T-cell (primary cell): ENCODE measurements around the gene TMEM247. TPM values are rescaled to one million over a fixed set of nuclear protein-coding genes. Genes with fewer than 3 reads are reported as not detected.

Experiments
- ATAC-seq, 4 experiments: fragments of 200-7000 bp in 3 of 4; fragments of 150-1000 bp in 1 of 4; cut with Tn5 transposase; replicated peaks in 1 of 4; 1 replicate in 3 of 4; 2 replicates in 1 of 4; pipeline ENCODE4 v1.10.0; 2021; ENCODE audit warnings: moderate library complexity in 3 of 4, mild to moderate bottlenecking in 2 of 4, moderate number of reproducible peaks in 1 of 4
- CTCF ChIA-PET, 2 donors: fragments of 300-600 bp; sonication (Branson Sonifier 250); formaldehyde crosslinking; loops; one replicate each; lab custom pipeline; 2022; ENCODE audit warnings: antibody characterized with exemption in 2 of 2; lab: Charles Lee
- POLR2A ChIA-PET, 2 donors: fragments of 300-600 bp; sonication (Branson Sonifier 250); formaldehyde crosslinking; loops; one replicate each; lab custom pipeline; 2022; ENCODE audit warnings: antibody characterized with exemption in 2 of 2; lab: Charles Lee
- DNase-seq, 35 experiments: peaks; one replicate each; pipeline versions ENCODE4 v3.0.0 to v3.0.0-alpha.2; 2013 to 2023
- H3K27ac ChIP-seq: one replicate; pipeline ENCODE4 v1.5.1; 2013; ENCODE audit warnings: low read length
- H3K27me3 ChIP-seq, 2 experiments: replicated peaks in 1 of 2; 1 replicate in 1 of 2; 2 replicates in 1 of 2; pipeline versions ENCODE4 v1.6.1 to v1.7.0; 2013; ENCODE audit warnings: low read length in 1 of 2, mixed read lengths in 1 of 2; ENCODE audit not compliant: control insufficient read depth in 2 of 2, insufficient read depth in 2 of 2; ENCODE audit errors: extremely low read depth in 1 of 2
- H3K36me3 ChIP-seq, 2 donors: 1 replicate in 1 of 2; 2 replicates in 1 of 2; pipeline versions ENCODE4 v1.6.1 to v1.7.0; 2013; ENCODE audit warnings: low read length in 1 of 2; ENCODE audit not compliant: control insufficient read depth in 2 of 2, insufficient read depth in 1 of 2; ENCODE audit errors: extremely low read depth in 1 of 2
- H3K4me1 ChIP-seq, 2 experiments: 1 replicate in 1 of 2; 2 replicates in 1 of 2; pipeline versions ENCODE4 v1.6.1 to v1.7.0; 2013; ENCODE audit warnings: low read length in 2 of 2, mixed read lengths in 1 of 2; ENCODE audit not compliant: insufficient read depth in 2 of 2, control insufficient read depth in 1 of 2; ENCODE audit errors: extremely low read depth in 1 of 2
- H3K4me3 ChIP-seq, 2 donors: 1 replicate in 1 of 2; 2 replicates in 1 of 2; pipeline versions ENCODE4 v1.5.1 to v1.7.0; 2013; ENCODE audit warnings: mild to moderate bottlenecking in 2 of 2, low read length in 1 of 2, moderate library complexity in 1 of 2; ENCODE audit not compliant: control insufficient read depth in 1 of 2; ENCODE audit errors: extremely low read depth in 1 of 2
- H3K9me3 ChIP-seq: 2 replicates; pipeline ENCODE4 v1.7.0; 2013
- H3K27ac Mint-ChIP-seq, 2 donors: one replicate each; pipeline ENCODE4 v1.8.0; 2020 to 2021; ENCODE audit warnings: mild to moderate bottlenecking in 2 of 2, mixed read lengths in 2 of 2
- H3K27me3 Mint-ChIP-seq, 2 donors: one replicate each; pipeline ENCODE4 v1.8.0; 2021 to 2022; ENCODE audit warnings: mixed read lengths in 2 of 2
- H3K36me3 Mint-ChIP-seq: one replicate; pipeline ENCODE4 v1.8.0; 2021; ENCODE audit warnings: mixed read lengths
- H3K4me1 Mint-ChIP-seq, 3 donors: one replicate each; pipeline ENCODE4 v1.8.0; 2020 to 2022; ENCODE audit warnings: mixed read lengths in 3 of 3, mild to moderate bottlenecking in 1 of 3
- H3K4me3 Mint-ChIP-seq, 3 donors: one replicate each; pipeline ENCODE4 v1.8.0; 2020 to 2022; ENCODE audit warnings: mild to moderate bottlenecking in 3 of 3, mixed read lengths in 3 of 3, moderate library complexity in 3 of 3
- H3K9me3 Mint-ChIP-seq, 3 donors: one replicate each; pipeline ENCODE4 v1.8.0; 2020 to 2022; ENCODE audit warnings: mixed read lengths in 3 of 3
- WGBS: methylation state at CpG from one replicate; pipeline ENCODE4 v1.1.5; 2013; ENCODE audit warnings: missing lambda C conversion rate; ENCODE audit not compliant: insufficient coverage; 5-methylcytosine and 5-hydroxymethylcytosine counted together
- total RNA-seq, 35 experiments: library from RNA in 6 of 35; stranded (reverse) in 6 of 35; fragments of 120-200 nt in 1 of 35; gene quantifications; one replicate each; pipeline versions ENCODE4 v1.2.1 to v1.2.4 and lab custom pipeline; 2013 to 2026

TMEM247 gene
- total RNA-seq, 5 donors from 2014 or later (not counting 1 experiment from before 2014, with no cell fraction given): not detected

DNA sequence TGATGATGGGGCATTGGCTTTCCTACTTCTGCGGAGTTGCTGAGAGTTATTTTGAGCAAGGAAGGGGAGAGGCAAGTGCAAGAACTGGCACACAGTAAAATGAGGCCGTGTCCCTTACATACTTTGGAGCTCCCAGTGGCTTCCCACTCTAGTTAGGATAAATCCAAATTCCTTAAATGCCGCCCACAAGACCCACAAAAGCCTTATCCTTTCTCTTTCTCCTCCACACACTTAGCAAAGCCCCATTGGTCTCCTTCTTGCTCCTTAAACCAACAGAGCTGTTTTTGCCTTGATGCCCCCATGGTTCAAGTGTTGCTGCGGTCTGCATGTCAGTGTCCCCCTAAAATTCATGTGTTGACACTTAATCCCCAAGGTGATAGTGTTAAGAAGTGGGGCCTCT, 24.3 kb downstream of the TMEM247 start:
- CTCF ChIA-PET: no interaction called here
- H3K27ac ChIP-seq: no peak overlapping the region
- POLR2A ChIA-PET: no interaction called here
- H3K36me3 Mint-ChIP-seq: no peaks in the 10 kb centered on the region
- 100% methylated on average over 2 of the region's 4 CpGs for WGBS
- no peak overlapping the region for H3K27ac Mint-ChIP-seq
- no peaks in the 10 kb centered on the region for H3K27me3 ChIP-seq
- no peaks in the 10 kb centered on the region for H3K9me3 Mint-ChIP-seq
- H3K4me1 ChIP-seq: peaks cover 0 to 9% of the 10 kb centered on the region in 2 experiments
- no peak overlapping the region for H3K4me3 ChIP-seq
- H3K36me3 ChIP-seq: no peaks in the 10 kb centered on the region
- H3K9me3 ChIP-seq: no peaks in the 10 kb centered on the region
- H3K27me3 Mint-ChIP-seq: peaks cover 0 to 2% of the 10 kb centered on the region in 2 donors
- H3K4me1 Mint-ChIP-seq: peaks cover 10 to 20% (median 18%) of the 10 kb centered on the region in 3 donors
- H3K4me3 Mint-ChIP-seq: no peak overlapping the region
- ATAC-seq: no peak
- DNase-seq: no peak

DNA sequence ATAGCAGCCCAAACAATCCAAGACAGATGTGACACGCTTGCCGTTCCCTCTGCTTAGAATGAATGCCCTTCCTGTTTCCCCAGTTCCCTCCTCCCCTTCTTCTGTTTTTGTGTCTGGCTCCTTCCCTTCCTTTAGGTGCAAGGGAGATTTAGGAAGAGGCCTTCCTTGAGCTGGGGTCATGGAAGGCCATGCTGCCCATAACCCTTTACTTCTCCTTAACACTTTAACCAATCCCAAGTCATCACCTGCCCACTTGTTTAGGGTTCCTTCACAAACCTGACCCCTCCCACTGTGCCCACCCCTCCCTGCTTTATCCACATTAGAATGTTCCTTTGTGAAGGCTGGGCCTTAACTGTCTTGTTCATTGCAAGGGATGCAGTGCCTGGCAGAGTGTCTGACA, 24.9 kb downstream of the TMEM247 start:
- no peaks in the 10 kb centered on the region for H3K36me3 ChIP-seq
- Mint-ChIP-seq H3K27me3 (no peaks in the 10 kb centered on the region), H3K9me3 (no peaks in the 10 kb centered on the region), H3K27ac (no peak overlapping the region), H3K4me1 (peaks cover 14 to 16% (median 14%) of the 10 kb centered on the region in 3 donors), H3K36me3 (no peaks in the 10 kb centered on the region), H3K4me3 (no peak overlapping the region)
- peaks cover 0 to 9% of the 10 kb centered on the region in 2 experiments for H3K4me1 ChIP-seq
- no CpG with 5 or more reads among the region's 2 CpGs for WGBS
- H3K4me3 ChIP-seq: no peak overlapping the region
- ChIA-PET POLR2A (no interaction called here), CTCF (no interaction called here)
- H3K9me3 ChIP-seq: no peaks in the 10 kb centered on the region
- DNase-seq (no peak), ATAC-seq (no peak)
- no peaks in the 10 kb centered on the region for H3K27me3 ChIP-seq
- no peak overlapping the region for H3K27ac ChIP-seq

DNA sequence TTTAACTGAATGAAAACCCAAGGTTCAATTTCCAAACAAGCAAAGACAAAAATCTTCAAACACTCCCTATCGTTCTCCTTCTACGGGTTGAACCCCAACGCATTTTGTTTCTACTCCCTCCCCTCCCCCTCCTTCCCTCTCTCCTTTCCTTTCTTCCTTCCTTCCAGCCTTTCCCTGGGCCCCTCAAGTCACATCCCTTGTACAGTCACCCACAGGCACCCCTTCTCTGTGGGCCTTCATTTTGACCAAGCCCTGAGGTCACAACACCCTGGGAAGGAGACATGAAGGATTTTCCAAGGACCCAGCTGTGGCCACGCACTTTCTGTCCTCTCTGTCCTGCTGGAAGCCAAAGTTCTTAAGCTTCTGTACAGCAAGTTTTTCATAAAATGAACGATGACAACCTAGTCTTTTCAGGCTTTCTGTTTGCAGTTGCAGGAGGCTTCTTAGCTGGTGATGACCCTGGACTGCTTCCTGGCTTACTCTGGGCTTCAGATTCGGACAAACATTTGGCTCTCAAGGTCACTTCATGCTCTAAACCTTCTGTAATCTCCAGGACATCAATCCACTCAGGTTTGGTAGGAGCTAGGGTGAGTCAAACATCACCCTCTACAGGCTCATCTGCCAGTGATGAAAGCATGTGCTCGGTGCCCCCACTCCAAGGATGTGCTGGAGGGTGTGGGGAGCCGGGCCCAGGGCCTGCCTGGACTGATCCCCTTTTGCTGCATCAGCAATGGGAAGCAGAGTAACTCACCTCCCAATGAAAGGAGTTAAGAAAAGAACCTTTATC, 25.5 kb downstream of the TMEM247 start:
- Histone ChIP-seq H3K27ac (no peak overlapping the region), H3K36me3 (no peaks in the 10 kb centered on the region), H3K4me1 (peaks cover 0 to 2% of the 10 kb centered on the region in 2 experiments), H3K4me3 (no peak overlapping the region), H3K27me3 (no peaks in the 10 kb centered on the region), H3K9me3 (no peaks in the 10 kb centered on the region)
- ChIA-PET CTCF (no interaction called here), POLR2A (no interaction called here)
- Mint-ChIP-seq H3K9me3 (no peaks in the 10 kb centered on the region), H3K27ac (no peak overlapping the region), H3K27me3 (no peaks in the 10 kb centered on the region), H3K4me3 (no peak overlapping the region), H3K36me3 (no peaks in the 10 kb centered on the region), H3K4me1 (peaks cover 10 to 12% (median 12%) of the 10 kb centered on the region in 3 donors)
- ATAC-seq (no peak), DNase-seq (no peak)
- 66% methylated on average over 4 of the region's 8 CpGs for WGBS

- no peaks in the 10 kb centered on the region for H3K4me1 ChIP-seq
- no peaks in the 10 kb centered on the region for H3K36me3 Mint-ChIP-seq
- no peak overlapping the region for H3K27ac ChIP-seq
- no peaks in the 10 kb centered on the region for H3K27me3 Mint-ChIP-seq
- DNase-seq (no peak), ATAC-seq (no peak)
- ChIA-PET POLR2A (interaction anchor here in 1 of 2 donors (0.5 kb wide), 1 partner anchor 20 kb away, joined by 3 read pairs; no protein-coding TSS in a partner anchor), CTCF (no interaction called here)
- no peaks in the 10 kb centered on the region for H3K9me3 Mint-ChIP-seq
- no peak overlapping the region for H3K4me3 Mint-ChIP-seq
- WGBS: 100% methylated on average over 1 of the region's 3 CpGs
- H3K9me3 ChIP-seq: no peaks in the 10 kb centered on the region
- H3K4me1 Mint-ChIP-seq: peaks cover 4 to 7% (median 6%) of the 10 kb centered on the region in 3 donors
- no peak overlapping the region for H3K4me3 ChIP-seq
- H3K27ac Mint-ChIP-seq: no peak overlapping the region
- H3K27me3 ChIP-seq: no peaks in the 10 kb centered on the region
- H3K36me3 ChIP-seq: no peaks in the 10 kb centered on the region
Observed at GRCh38 chr2:46505472-46505783, 26.1 kb downstream of the TMEM247 start.

- 8% methylated on average over 2 of the region's 6 CpGs for WGBS
- Mint-ChIP-seq H3K36me3 (no peaks in the 10 kb centered on the region), H3K4me1 (peaks cover 4 to 6% (median 5%) of the 10 kb centered on the region in 3 donors), H3K4me3 (no peak overlapping the region), H3K27ac (no peak overlapping the region), H3K27me3 (no peaks in the 10 kb centered on the region), H3K9me3 (no peaks in the 10 kb centered on the region)
- ChIA-PET CTCF (interaction anchor here in 1 of 2 donors (0.6 kb wide), 1 partner anchor 19 kb away, joined by 8 read pairs; no protein-coding TSS in a partner anchor), POLR2A (no interaction called here)
- no peaks in the 10 kb centered on the region for H3K4me1 ChIP-seq
- no peak overlapping the region for H3K4me3 ChIP-seq
- no peaks in the 10 kb centered on the region for H3K36me3 ChIP-seq
- no peaks in the 10 kb centered on the region for H3K9me3 ChIP-seq
- H3K27me3 ChIP-seq: no peaks in the 10 kb centered on the region
- ATAC-seq: no peak
- no peak for DNase-seq
- H3K27ac ChIP-seq: no peak overlapping the region
Observed at GRCh38 chr2:46506131-46506706, 26.9 kb downstream of the TMEM247 start.

GRCh38 chr2:46508312-46508711, 28.9 kb downstream of the TMEM247 start:
- H3K9me3 Mint-ChIP-seq: no peaks in the 10 kb centered on the region

More at GRCh38 chr2:46508312-46508711, 28.9 kb downstream of the TMEM247 start:
- H3K36me3 Mint-ChIP-seq: peaks cover 3% of the 10 kb centered on the region
- Histone ChIP-seq H3K4me1 (peaks cover 0 to 6% of the 10 kb centered on the region in 2 experiments), H3K9me3 (no peaks in the 10 kb centered on the region), H3K27ac (no peak overlapping the region), H3K27me3 (no peaks in the 10 kb centered on the region), H3K36me3 (no peaks in the 10 kb centered on the region), H3K4me3 (no peak overlapping the region)
- no peaks in the 10 kb centered on the region for H3K27me3 Mint-ChIP-seq
- no peak overlapping the region for H3K4me3 Mint-ChIP-seq
- ChIA-PET POLR2A (no interaction called here), CTCF (no interaction called here)
- ATAC-seq: no peak
- H3K4me1 Mint-ChIP-seq: peaks cover 12 to 15% (median 15%) of the 10 kb centered on the region in 3 donors
- 100% methylated on average over 1 of the region's 3 CpGs for WGBS
- H3K27ac Mint-ChIP-seq: no peak overlapping the region
- DNase-seq: no peak
